ENCODE measurements around the gene CDCP2.

Gene CDCP2

GRCh38 chr1:54136269-54136896, 16.4 kb downstream of the CDCP2 start:
- no peak for DNase-seq

DNA sequence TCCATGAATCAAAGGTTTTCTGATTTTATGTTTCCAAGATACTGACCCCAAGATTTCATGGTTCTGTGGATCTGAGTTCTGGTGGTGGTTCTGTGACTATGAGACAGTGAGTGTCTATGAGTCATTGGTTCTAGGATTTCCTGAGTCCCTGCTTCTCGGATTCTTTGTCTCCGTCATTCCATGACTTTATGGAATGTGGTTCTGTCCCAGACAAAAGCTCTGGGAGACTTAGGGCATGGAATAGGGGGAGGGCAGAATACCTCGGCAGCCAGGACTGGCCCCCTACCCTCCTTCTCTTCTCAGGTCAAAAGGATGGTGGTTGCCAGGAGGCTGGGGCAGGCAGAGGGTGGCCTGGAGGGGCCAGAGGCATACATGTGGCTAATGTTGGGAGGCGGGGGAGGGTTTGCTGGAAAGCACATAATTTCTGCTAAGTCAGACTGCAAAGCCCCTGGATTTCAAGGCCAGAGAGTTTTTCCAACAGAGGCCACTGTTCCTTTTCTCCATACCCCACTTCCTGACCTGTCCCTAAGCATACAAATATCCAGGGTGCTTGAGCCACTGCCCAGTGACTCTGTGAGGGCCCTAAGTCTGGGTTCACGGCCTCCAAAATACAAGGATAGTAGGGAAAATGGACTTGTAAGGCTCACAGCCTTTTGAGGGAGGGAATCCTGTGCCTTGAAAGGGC, 17.2 kb downstream of the CDCP2 start:
- DNase-seq: no peak

DNA sequence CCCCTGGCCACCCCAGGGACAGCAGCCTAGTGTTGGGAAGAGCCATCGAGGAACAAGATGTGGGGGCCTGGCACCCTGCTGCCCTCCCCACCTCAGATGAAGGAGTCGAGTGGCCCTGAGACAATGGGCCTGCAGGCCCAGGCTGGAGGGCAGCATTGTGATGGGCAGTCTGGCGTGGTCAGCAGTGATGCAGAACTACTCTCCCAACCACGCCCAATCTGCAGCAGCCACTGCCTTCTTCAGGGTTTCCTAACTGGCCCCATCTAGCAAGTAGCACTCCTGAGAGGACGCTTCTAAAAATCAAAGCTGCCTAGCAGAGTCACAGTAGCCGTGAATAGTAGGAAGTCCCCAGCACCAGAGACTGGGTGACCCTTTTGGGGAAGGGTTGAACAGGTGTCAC, 18.5 kb downstream of the CDCP2 start:
- no peak for DNase-seq

DNA sequence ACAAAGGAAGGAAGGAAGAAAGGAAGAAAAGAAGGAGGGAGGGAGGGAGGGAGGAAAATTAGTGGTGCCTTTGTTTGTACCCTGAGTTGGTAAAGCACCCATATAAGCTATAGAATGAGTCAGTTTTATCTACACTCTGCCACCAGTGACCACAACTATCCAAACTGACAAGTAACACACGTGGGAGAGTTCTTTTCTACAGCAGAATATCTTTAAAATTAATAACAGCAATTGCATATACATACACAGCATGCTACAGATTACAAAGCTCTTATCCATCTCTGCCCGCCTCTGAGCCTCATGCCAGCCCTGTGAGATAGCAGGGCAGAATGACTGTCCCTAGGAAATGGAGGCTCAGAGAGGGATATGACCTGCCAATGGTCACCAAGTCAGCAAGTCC, 20.3 kb downstream of the CDCP2 start:
- no peak for DNase-seq

GRCh38 chr1:54131419-54131818, 21.4 kb downstream of the CDCP2 start:
- no peak for DNase-seq

GRCh38 chr1:54129858-54130257, 22.9 kb downstream of the CDCP2 start:
- DNase-seq: no peak

- no peak for DNase-seq
Observed at GRCh38 chr1:54127594-54128300, 25.1 kb downstream of the CDCP2 start.

DNA sequence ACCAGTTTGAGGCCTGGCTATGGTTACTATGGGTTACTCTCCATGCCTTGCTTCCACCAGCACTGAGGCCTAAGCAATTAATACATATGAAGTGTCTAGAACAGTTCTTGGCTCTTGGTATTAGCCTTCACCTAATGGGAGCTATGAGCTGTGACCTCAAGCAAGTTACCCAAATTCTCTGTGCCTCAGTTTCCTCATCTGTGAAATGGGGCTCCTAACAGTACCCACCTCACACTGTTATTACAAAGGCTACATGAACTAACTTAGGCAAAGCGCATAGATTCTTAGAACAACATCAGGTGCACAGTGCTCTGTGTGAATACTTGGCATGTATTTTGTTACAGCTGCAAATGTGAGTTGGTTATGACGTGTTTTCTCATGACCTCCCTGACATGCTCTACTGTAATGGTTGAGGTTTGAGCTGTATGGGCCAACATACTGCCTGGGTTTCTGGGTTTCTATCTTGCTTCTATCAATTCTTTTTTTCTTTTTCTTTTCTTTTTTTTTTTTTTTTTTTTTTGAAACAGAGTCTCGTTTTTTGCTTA, 26.5 kb downstream of the CDCP2 start:
- DNase-seq: no peak

DNA sequence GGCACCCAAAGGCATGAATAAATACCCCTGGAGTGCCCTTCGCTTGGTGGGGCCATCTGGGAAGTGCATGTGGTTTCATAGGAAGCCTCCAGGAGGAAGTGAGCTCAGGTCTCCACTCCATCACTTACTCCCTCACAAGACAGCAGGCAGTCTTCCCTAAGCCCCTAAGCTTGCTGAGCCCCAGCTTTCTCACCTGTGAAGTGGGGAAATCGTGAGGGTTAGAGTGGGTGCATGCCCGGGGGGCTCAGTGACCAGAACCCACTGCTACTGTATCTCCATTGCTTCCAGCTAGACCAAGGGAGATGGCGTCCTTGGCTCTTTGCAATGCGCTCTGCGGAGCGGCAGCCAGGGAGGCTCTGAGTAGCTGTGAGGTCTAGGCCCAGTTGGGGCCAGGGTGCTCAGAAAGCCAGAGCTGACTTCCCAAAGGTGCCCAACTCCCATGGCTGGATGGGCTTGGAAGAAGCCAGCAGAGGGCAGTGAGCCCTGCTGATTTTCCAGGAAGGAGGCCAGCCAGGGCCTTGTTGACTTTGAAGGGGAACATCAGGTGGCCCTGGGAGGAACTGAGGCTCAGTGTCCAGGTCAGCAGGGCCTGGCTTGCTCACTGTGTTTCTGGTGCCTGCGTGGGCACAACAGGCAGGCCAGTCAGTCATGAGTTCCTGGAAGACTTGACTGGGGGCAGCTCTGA, 27.3 kb downstream of the CDCP2 start:
- DNase-seq: no peak

DNA sequence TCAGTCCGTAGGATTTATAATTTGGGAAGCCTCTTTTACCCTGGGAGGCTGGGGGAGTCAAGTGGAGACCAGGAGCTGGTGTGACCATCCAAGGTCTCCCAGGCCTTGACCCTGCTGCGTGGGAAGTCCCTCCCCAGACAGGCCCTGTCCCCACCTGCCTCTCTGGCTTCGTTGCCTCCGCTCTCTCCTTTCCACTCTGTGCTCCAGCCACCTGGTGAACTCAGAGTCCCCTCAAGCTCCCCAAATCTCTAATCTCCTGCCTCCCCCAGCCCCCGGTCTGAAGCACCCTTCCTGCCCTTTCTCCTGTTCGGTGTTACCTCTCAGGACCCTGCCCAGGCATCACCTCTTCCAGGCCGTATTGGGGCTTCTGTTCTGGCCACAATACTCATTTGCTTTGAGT, 27.9 kb downstream of the CDCP2 start:
- no peak for DNase-seq

DNA sequence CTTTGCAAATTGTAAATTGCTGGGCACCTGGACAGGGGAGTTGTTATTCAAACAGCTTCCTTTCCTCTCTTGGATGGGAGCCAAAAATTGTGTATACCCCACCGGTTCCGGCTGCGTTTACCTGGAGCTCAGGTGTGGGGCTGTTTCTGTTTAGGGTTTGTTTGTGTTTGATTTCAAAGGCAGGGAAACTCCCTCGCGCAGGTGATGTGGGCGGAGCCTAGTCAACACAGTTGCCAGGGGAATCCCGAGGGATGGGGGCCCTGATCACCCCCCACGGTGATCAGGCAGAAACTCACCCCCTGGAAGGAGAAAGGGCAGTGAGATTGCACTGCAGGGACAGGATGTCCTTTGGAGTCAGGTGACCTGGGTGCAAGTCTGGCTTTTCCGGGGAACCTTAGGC, 28.3 kb downstream of the CDCP2 start:
- DNase-seq: no peak

DNA sequence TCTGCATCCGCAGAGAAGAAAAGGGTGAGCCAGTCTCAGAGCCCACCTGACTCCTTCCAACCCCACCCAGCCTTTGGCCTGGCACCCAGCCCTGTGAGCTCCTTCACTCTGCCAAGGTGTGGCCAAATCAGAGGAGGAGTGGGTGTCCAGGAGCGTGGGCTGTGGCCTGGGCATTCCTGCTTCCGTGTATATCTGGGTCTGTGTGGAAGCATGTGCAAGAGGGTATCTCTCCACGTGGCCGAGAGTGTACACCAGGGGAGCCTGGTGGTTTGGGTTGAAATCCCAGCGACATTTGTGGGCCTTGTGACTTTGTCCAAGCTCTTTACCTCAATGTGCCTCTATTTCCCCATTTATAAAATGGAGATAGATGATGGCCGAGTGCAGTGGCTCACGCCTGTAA, 29.8 kb downstream of the CDCP2 start:
- DNase-seq: no peak

GRCh38 chr1:54122135-54122751, 30.6 kb downstream of the CDCP2 start:
- no peak for DNase-seq

GRCh38 chr1:54121482-54122134, 31.2 kb downstream of the CDCP2 start:
- peak; percentile 18 to 75 for DNase-seq

DNA sequence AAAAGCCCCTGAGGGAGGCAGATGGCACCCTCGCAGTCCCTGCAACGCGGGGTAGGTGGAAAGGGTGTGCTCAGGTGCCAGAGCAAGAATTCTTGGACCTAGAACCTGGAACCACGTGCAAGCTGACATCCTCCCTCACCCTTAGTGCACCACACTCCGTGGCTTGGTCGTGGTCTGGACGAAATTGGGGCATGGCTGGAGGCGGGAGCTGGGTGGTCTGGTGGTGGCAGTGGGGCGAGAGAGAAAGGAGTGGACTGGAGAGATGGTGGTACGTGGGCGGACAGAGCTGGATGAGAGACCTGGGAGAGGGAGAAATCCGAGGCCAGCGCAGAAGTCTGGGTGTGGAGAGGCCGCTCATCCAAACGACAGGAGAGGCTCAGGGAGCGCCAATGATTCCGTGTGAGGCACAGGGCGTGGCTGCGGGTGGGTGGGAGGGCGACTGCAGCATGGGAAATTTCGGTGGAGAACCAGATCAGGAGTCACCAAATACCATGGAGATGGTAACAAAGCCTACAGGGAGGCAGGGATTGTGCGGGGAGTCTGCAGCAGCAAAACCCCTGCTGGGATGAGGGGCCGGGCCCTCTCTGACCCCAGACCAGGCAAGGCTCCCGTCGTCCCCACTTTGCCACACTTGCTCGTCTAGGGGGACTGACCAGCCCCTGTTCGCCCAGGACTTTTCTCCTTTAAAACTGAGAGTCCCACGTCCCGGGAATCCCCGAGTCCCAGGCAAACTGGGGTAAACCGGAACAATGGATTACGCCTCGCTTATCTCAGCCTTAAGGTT, 31.9 kb downstream of the CDCP2 start:
- DNase-seq: no peak

- no peak for DNase-seq
Observed at GRCh38 chr1:54120018-54120697, 32.6 kb downstream of the CDCP2 start.

GRCh38 chr1:54118704-54119103, 34.1 kb downstream of the CDCP2 start:
- DNase-seq: no peak

GRCh38 chr1:54117815-54118563, 34.8 kb downstream of the CDCP2 start:
- DNase-seq: no peak

GRCh38 chr1:54115520-54115919, 37.3 kb downstream of the CDCP2 start:
- DNase-seq: no peak

DNA sequence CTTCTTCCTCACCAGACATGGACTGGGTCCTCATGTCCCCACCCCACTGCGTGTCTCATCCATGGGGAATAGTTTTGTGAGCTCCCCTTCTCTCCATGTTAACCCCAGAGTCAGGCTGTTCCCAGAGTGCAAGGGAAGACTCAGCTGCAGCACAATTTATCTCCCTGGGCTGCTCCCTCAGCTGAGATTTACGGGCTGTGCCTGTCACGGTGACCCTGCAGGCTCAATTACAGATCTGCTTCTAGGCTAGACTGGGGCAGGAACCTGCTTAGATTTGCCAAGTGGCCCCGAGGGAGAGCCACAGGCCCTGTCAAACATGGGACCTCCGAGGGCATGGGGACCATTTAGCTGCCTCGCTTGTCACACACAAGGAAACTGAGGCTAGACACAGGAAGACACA, 37.8 kb downstream of the CDCP2 start:
- DNase-seq: no peak
